OCI-LY3 (cell line): ENCODE measurements around the gene INPP5J.

Experiments used
- H2AFZ ChIP-seq: fragments of 200-600, 300-600 bp; shearing (Covaris generic); 2 replicates; pipeline ENCODE4 v1.6.0; 2014; ENCODE audit warnings: antibody characterized with exemption, low read depth, low read length
- H3K27ac ChIP-seq: fragments of 200-600, 300-600 bp; sonication (generic); 2 replicates; pipeline ENCODE4 v1.5.1; 2014; ENCODE audit warnings: mild to moderate bottlenecking, low read length, moderate library complexity, mixed read lengths
- H3K27me3 ChIP-seq: fragments of 200-600, 300-600 bp; sonication (generic); 2 replicates; pipeline ENCODE4 v1.6.1; 2014; ENCODE audit warnings: low read depth, low read length, mixed read lengths
- H3K36me3 ChIP-seq: fragments of 200-600, 300-600 bp; sonication (generic); replicated peaks from 2 replicates; pipeline ENCODE3; 2014; ENCODE audit warnings: low read depth, low read length, mixed read lengths
- H3K4me1 ChIP-seq: fragments of 300-600, 200-600 bp; sonication (generic); 2 replicates; pipeline ENCODE4 v1.6.1; 2014; ENCODE audit warnings: low read length, mixed read lengths
- H3K4me2 ChIP-seq: fragments of 200-600, 300-600 bp; sonication (generic); 2 replicates; pipeline ENCODE4 v1.6.1; 2014; ENCODE audit warnings: low read length, mixed read lengths
- H3K4me3 ChIP-seq: fragments of 300-600, 200-600 bp; sonication (generic); 2 replicates; pipeline ENCODE4 v1.5.1; 2014; ENCODE audit warnings: antibody characterized with exemption, mild to moderate bottlenecking, low read length, moderate library complexity
- H3K79me2 ChIP-seq: fragments of 300-600, 200-600 bp; shearing (Covaris generic); 2 replicates; pipeline ENCODE4 v1.6.1; 2014; ENCODE audit warnings: mild to moderate bottlenecking, low read length, mixed read lengths
- H3K9ac ChIP-seq: fragments of 300-600, 200-600 bp; shearing (Covaris generic); 2 replicates; pipeline ENCODE4 v1.6.0; 2014; ENCODE audit warnings: mild to moderate bottlenecking, low read length, moderate library complexity
- H3K9me3 ChIP-seq: fragments of 200-600, 300-600 bp; shearing (Covaris generic); 2 replicates; pipeline ENCODE4 v1.6.1; 2014; ENCODE audit warnings: low read length, mixed read lengths; ENCODE audit not compliant: insufficient read depth
- H4K20me1 ChIP-seq: fragments of 200-600, 300-600 bp; sonication (generic); 2 replicates; pipeline ENCODE4 v1.6.1; 2016; ENCODE audit warnings: low read length, mixed read lengths; ENCODE audit not compliant: insufficient read depth
- EZH2phosphoT487 ChIP-seq: fragments of 200-600 bp; shearing (Covaris generic); IDR thresholded peaks from 2 replicates; pipeline ENCODE4 v1.6.1; 2018; ENCODE audit warnings: antibody characterized with exemption, mixed run types, low read depth
- TF ChIP-seq, protein P1 (sequence below): fragments of 200-600, 300-600 bp; sonication (generic); IDR thresholded peaks from 2 replicates; pipeline ENCODE4 v1.5.1; 2014; ENCODE audit warnings: antibody characterized with exemption, low read length, low read depth

Gene INPP5J

DNA sequence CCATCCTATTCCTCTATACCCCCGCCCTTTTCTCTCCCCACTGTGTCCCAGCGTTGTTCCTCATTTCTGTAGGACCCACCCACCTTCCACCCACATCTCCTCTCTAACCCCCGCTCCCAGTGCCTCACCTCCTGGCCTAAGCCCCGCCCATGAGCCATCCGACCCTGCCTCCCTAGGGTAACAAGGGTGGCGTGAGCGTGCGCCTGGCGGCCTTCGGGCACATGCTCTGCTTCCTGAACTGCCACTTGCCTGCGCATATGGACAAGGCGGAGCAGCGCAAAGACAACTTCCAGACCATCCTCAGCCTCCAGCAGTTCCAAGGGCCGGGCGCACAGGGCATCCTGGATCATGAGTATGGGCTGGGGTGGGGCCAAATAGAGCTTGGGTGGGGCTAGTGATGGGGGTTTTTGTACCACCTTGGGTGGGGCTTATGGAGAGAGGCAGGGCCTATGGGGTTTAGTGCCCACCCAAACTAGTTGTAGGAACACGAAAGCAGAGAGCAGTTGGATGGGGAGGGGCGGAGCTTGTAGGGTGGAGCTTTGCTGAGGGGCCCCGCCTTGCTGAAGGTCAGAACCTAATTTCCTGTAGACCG, 4.5 kb downstream of the INPP5J start:
- Histone ChIP-seq H3K4me3 (peak overlapping the region; percentile 12; the same call in 1 of the 2 replicates), H3K4me2 (peak overlapping the region; percentile 35), H3K9ac (no peak overlapping the region), H3K9me3 (no peaks in the 10 kb centered on the region), H3K36me3 (no peaks in the 10 kb centered on the region), H2AFZ (peak overlapping the region; percentile 68; the same call in 1 of the 2 replicates), H3K79me2 (no peaks in the 10 kb centered on the region), H3K27ac (no peak overlapping the region), H3K4me1 (peaks cover 6% of the 10 kb centered on the region; the same call in 1 of the 2 replicates), H3K27me3 (no peaks in the 10 kb centered on the region), H4K20me1 (no peaks in the 10 kb centered on the region)
- TF ChIP-seq EZH2phosphoT487: no peak
- TF ChIP-seq, protein P1, sequence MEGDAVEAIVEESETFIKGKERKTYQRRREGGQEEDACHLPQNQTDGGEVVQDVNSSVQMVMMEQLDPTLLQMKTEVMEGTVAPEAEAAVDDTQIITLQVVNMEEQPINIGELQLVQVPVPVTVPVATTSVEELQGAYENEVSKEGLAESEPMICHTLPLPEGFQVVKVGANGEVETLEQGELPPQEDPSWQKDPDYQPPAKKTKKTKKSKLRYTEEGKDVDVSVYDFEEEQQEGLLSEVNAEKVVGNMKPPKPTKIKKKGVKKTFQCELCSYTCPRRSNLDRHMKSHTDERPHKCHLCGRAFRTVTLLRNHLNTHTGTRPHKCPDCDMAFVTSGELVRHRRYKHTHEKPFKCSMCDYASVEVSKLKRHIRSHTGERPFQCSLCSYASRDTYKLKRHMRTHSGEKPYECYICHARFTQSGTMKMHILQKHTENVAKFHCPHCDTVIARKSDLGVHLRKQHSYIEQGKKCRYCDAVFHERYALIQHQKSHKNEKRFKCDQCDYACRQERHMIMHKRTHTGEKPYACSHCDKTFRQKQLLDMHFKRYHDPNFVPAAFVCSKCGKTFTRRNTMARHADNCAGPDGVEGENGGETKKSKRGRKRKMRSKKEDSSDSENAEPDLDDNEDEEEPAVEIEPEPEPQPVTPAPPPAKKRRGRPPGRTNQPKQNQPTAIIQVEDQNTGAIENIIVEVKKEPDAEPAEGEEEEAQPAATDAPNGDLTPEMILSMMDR: no peak

DNA sequence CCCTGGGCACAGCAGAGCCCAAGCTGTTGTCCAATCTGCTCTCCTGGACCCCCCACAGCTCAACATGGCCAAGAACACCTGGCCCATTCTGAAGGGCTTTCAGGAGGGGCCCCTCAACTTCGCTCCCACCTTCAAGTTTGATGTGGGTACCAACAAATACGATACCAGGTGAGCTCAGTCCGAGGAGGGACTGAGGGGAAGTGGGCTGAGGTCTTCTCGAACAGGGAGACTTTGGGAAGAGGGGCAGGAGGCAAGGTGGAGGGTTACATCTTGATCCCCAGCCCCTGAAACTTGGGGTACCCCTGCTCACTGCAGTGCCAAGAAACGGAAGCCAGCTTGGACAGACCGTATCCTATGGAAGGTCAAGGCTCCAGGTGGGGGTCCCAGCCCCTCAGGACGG, 5.4 kb downstream of the INPP5J start:
- Histone ChIP-seq H3K9me3 (no peaks in the 10 kb centered on the region), H3K4me1 (peaks cover 6% of the 10 kb centered on the region; the same call in 1 of the 2 replicates), H3K4me2 (peak overlapping the region; percentile 35; the same call in 1 of the 2 replicates), H3K27ac (no peak overlapping the region), H3K9ac (no peak overlapping the region), H3K79me2 (no peaks in the 10 kb centered on the region), H3K36me3 (no peaks in the 10 kb centered on the region), H2AFZ (peak overlapping the region; percentile 68; the same call in 1 of the 2 replicates), H3K4me3 (no peak overlapping the region), H4K20me1 (no peaks in the 10 kb centered on the region), H3K27me3 (no peaks in the 10 kb centered on the region)
- TF ChIP-seq EZH2phosphoT487: no peak
- TF ChIP-seq, protein P1: no peak

DNA sequence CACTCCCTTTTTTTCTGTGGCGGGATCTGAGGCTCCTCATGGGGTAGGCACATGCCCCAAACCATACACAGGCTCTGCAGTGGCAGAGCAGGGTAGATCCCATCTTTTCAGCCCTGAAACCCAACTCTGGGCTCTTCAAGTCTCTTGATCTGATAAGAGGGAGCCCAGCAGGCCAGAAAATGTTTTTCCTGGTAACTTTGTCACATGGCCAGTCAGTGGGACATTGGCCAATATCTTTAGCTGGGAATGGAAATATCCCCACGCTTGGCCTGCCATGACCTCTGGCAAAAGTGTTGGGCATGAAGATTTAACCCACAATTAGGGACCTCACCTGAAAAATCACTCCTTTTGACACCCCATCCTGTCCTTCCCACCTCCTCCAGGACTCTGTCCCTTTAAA, 8.1 kb downstream of the INPP5J start:
- Histone ChIP-seq H4K20me1 (no peaks in the 10 kb centered on the region), H3K79me2 (no peaks in the 10 kb centered on the region), H3K27me3 (no peaks in the 10 kb centered on the region), H3K9me3 (no peaks in the 10 kb centered on the region), H3K9ac (no peak overlapping the region), H3K4me2 (no peak overlapping the region), H3K36me3 (no peaks in the 10 kb centered on the region), H3K4me1 (peaks cover 6% of the 10 kb centered on the region; the same call in 1 of the 2 replicates), H3K4me3 (no peak overlapping the region), H3K27ac (no peak overlapping the region), H2AFZ (no peak overlapping the region)
- TF ChIP-seq EZH2phosphoT487: no peak
- TF ChIP-seq, protein P1: no peak

DNA sequence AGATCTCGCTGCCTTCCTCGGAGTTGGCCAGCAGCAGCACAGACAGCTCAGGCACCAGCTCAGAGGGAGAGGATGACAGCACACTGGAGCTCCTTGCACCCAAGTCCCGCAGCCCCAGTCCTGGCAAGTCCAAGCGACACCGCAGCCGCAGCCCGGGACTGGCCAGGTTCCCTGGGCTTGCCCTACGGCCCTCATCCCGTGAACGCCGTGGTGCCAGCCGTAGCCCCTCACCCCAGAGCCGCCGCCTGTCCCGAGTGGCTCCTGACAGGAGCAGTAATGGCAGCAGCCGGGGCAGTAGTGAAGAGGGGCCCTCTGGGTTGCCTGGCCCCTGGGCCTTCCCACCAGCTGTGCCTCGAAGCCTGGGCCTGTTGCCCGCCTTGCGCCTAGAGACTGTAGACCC, 11.1 kb downstream of the INPP5J start:
- H3K4me1 ChIP-seq: 0 out of 2 replicates have a peak, but pooled peaks cover 5% of the 10 kb centered on the region

More for the DNA sequence above, 11.1 kb downstream of the INPP5J start:
- Histone ChIP-seq H3K9ac (no peak overlapping the region), H3K27ac (no peak overlapping the region), H2AFZ (no peak overlapping the region), H3K4me3 (no peak overlapping the region), H4K20me1 (no peaks in the 10 kb centered on the region), H3K36me3 (no peaks in the 10 kb centered on the region), H3K9me3 (no peaks in the 10 kb centered on the region), H3K27me3 (0 out of 2 replicates have a peak, but pooled peaks cover under 1% of the 10 kb centered on the region), H3K4me2 (no peak overlapping the region), H3K79me2 (no peaks in the 10 kb centered on the region)
- TF ChIP-seq EZH2phosphoT487: no peak
- TF ChIP-seq, protein P1: no peak
